ENCODE results near the gene CNTN5. TPM values are rescaled to one million over a fixed set of nuclear protein-coding genes. Genes with fewer than 3 reads are reported as not detected.

CNTN5 gene
- total RNA-seq, 2 donors from 2014 or later = 1.4 to 3.3 TPM

GRCh38 chr11:99489581-99489980 lies 468.8 kb downstream of the CNTN5 start:
- Histone ChIP-seq H3K27me3 (ENCODE audit: control insufficient read depth, insufficient read depth, low read length, poor library complexity, severe bottlenecking) (no peaks in the 10 kb centered on the region), H3K9ac (ENCODE audit: extremely low read depth, low read length, poor library complexity, severe bottlenecking) (no peak overlapping the region), H3K27ac (ENCODE audit: low read depth, low read length) (no peak overlapping the region), H3K9me3 (ENCODE audit: control insufficient read depth, low read length) (no peaks in the 10 kb centered on the region), H3K36me3 (ENCODE audit: control insufficient read depth, insufficient read depth, low read length) (no peaks in the 10 kb centered on the region), H3K4me1 (ENCODE audit: control insufficient read depth, insufficient read depth, low read length) (no peaks in the 10 kb centered on the region), H3K4me3 (ENCODE audit: low read length) (no peak overlapping the region)
- TF ChIP-seq CTCF (conservative IDR thresholded peaks at IDR 0.05) = no peak
- Mint-ChIP-seq H3K4me3 (no peak overlapping the region), H3K4me1 (no peaks in the 10 kb centered on the region), H3K27ac (no peak overlapping the region), H3K9me3 (no peaks in the 10 kb centered on the region), H3K27me3 (ENCODE audit: insufficient read depth) (no peaks in the 10 kb centered on the region), H3K36me3 (ENCODE audit: low read depth) (no peaks in the 10 kb centered on the region)
- DNase-seq = no peak
- 80 to 90% methylated on average over 1 of the region's 1 CpG for WGBS, 2 experiments (ENCODE audit: insufficient coverage in 1 of 2, insufficient read length in 1 of 2)

GRCh38 chr11:99494065-99494464 lies 473.3 kb downstream of the CNTN5 start:
- Histone ChIP-seq H3K9ac (ENCODE audit: extremely low read depth, low read length, poor library complexity, severe bottlenecking) (no peak overlapping the region), H3K4me3 (ENCODE audit: low read length) (no peak overlapping the region), H3K4me1 (ENCODE audit: control insufficient read depth, insufficient read depth, low read length) (no peaks in the 10 kb centered on the region), H3K27ac (ENCODE audit: low read depth, low read length) (no peak overlapping the region), H3K27me3 (ENCODE audit: control insufficient read depth, insufficient read depth, low read length, poor library complexity, severe bottlenecking) (no peaks in the 10 kb centered on the region), H3K9me3 (ENCODE audit: control insufficient read depth, low read length) (no peaks in the 10 kb centered on the region), H3K36me3 (ENCODE audit: control insufficient read depth, insufficient read depth, low read length) (no peaks in the 10 kb centered on the region)
- no peak for TF ChIP-seq CTCF (conservative IDR thresholded peaks at IDR 0.05)
- no peak for DNase-seq
- Mint-ChIP-seq H3K4me1 (no peaks in the 10 kb centered on the region), H3K36me3 (ENCODE audit: low read depth) (no peaks in the 10 kb centered on the region), H3K4me3 (no peak overlapping the region), H3K27me3 (ENCODE audit: insufficient read depth) (no peaks in the 10 kb centered on the region), H3K27ac (no peak overlapping the region), H3K9me3 (no peaks in the 10 kb centered on the region)
- WGBS, 2 experiments (ENCODE audit: insufficient coverage in 1 of 2, insufficient read length in 1 of 2) = 93 to 100% methylated on average over 4 of the region's 4 CpGs

DNA sequence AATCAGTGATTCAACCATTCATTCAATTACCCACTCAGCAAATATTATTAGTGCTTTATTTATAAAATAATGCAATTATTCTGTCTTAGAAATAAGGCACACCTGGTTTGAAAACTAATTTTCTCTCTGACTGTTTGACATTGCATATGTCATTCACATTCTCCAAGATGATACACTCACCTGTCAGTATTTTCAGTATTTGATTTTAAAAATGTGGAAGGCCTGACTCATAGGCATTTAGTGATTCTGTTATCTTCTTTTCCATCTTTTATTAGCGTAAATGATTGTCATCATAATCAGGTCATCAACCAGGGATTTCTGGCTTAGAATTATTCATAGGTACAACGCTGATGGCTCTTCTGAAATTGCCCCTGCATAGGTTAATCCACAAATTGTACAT lies 480.9 kb downstream of the CNTN5 start:
- TF ChIP-seq CTCF (conservative IDR thresholded peaks at IDR 0.05) = no peak
- no peak overlapping the region for H3K4me3 Mint-ChIP-seq
- H3K27ac Mint-ChIP-seq = no peak overlapping the region
- DNase-seq = no peak
- H3K27ac ChIP-seq (ENCODE audit: low read depth, low read length) = no peak overlapping the region
- no peaks in the 10 kb centered on the region for H3K4me1 Mint-ChIP-seq
- 80 to 89% methylated on average over 2 of the region's 2 CpGs for WGBS, 2 experiments (ENCODE audit: insufficient coverage in 1 of 2, insufficient read length in 1 of 2)
- no peaks in the 10 kb centered on the region for H3K27me3 Mint-ChIP-seq (ENCODE audit: insufficient read depth)
- no peaks in the 10 kb centered on the region for H3K36me3 ChIP-seq (ENCODE audit: control insufficient read depth, insufficient read depth, low read length)
- H3K9me3 ChIP-seq (ENCODE audit: control insufficient read depth, low read length) = no peaks in the 10 kb centered on the region
- no peaks in the 10 kb centered on the region for H3K27me3 ChIP-seq (ENCODE audit: control insufficient read depth, insufficient read depth, low read length, poor library complexity, severe bottlenecking)
- H3K9ac ChIP-seq (ENCODE audit: extremely low read depth, low read length, poor library complexity, severe bottlenecking) = no peak overlapping the region
- H3K36me3 Mint-ChIP-seq (ENCODE audit: low read depth) = no peaks in the 10 kb centered on the region
- no peak overlapping the region for H3K4me3 ChIP-seq (ENCODE audit: low read length)
- no peaks in the 10 kb centered on the region for H3K4me1 ChIP-seq (ENCODE audit: control insufficient read depth, insufficient read depth, low read length)
- no peaks in the 10 kb centered on the region for H3K9me3 Mint-ChIP-seq
